Suprapubic skin (tissue), 4 donors: ENCODE measurements around the gene AP3B2.

Experiments used
- CTCF ChIP-seq, 2 donors: fragments of 200-600 bp in 1 of 2; fragments of 450-650 bp in 1 of 2; sonication (generic) in 1 of 2; IDR thresholded peaks; one replicate each; pipeline ENCODE4 v1.5.1; 2016 to 2019; ENCODE audit warnings: antibody characterized with exemption in 2 of 2, mild to moderate bottlenecking in 1 of 2, moderate library complexity in 1 of 2
- POLR2A ChIP-seq, 2 donors: fragments of 450-650 bp; IDR thresholded peaks; one replicate each; pipeline ENCODE4 v1.6.1; 2017; ENCODE audit warnings: antibody characterized with exemption in 2 of 2, mild to moderate bottlenecking in 2 of 2, moderate library complexity in 2 of 2
- POLR2AphosphoS5 ChIP-seq, 3 donors: sonication (generic); formaldehyde crosslinking; IDR thresholded peaks; one replicate each; pipeline ENCODE4 v1.6.1; 2017; ENCODE audit warnings: antibody characterized with exemption in 3 of 3

- TF ChIP-seq POLR2A (IDR thresholded peaks at IDR 0.05) (no peak), CTCF (IDR thresholded peaks at IDR 0.05) (no peak), POLR2AphosphoS5 (IDR thresholded peaks at IDR 0.05) (no peak)
These were observed 2.4 kb upstream of the AP3B2 start for GRCh38 chr15:82712036-82712435.
